Activated T-helper 2 cell treated with anti-CD3 and anti-CD28 coated beads, Interferon-gamma antibody, Interleukin-2, Interleukin-4, amounts not matched to agents 10 μg/mL and 5 μg/mL and 100 μg/mL, durations not matched to agents 14 hours and 24 hours and 36 hours (primary cell): Measurements from ENCODE around the gene GSC2. TPM values are rescaled to one million over a fixed set of nuclear protein-coding genes. Genes with fewer than 3 reads are reported as not detected.

Experiments
- DNase-seq: peaks from one replicate; pipeline ENCODE4 v3.0.0; 2021; ENCODE audit warnings: low spot score
- H3K27ac Mint-ChIP-seq: one replicate; pipeline ENCODE4 v1.8.0; 2021; ENCODE audit warnings: mixed read lengths
- H3K27me3 Mint-ChIP-seq: one replicate; pipeline ENCODE4 v1.8.0; 2021; ENCODE audit warnings: low read depth, mixed read lengths
- H3K36me3 Mint-ChIP-seq: one replicate; pipeline ENCODE4 v1.8.0; 2021; ENCODE audit warnings: low read depth, mixed read lengths
- H3K4me1 Mint-ChIP-seq: one replicate; pipeline ENCODE4 v1.8.0; 2021; ENCODE audit warnings: low read depth, mixed read lengths
- H3K4me3 Mint-ChIP-seq: one replicate; pipeline ENCODE4 v1.8.0; 2021; ENCODE audit warnings: low read depth, mild to moderate bottlenecking, moderate library complexity, mixed read lengths
- H3K9me3 Mint-ChIP-seq: one replicate; pipeline ENCODE4 v1.8.0; 2021; ENCODE audit warnings: mixed read lengths
- intact Hi-C: fragments of 100-400 bp; cut with micrococcal nuclease; formaldehyde crosslinking; loops from one replicate; pipeline ENCODE4 v1.15.1; 2023
- total RNA-seq: library from RNA; stranded (reverse); gene quantifications from 2 replicates; pipeline ENCODE4 v1.2.3, GENCODE V29; 2022

GSC2 gene
- total RNA-seq, 1 donor from 2014 or later = not detected

GRCh38 chr22:19110646-19111045 lies 39.4 kb downstream of the GSC2 start:
- Mint-ChIP-seq H3K27ac (no peak overlapping the region), H3K4me3 (no peak overlapping the region), H3K9me3 (no peaks in the 10 kb centered on the region), H3K4me1 (peaks cover 37% of the 10 kb centered on the region), H3K27me3 (no peaks in the 10 kb centered on the region), H3K36me3 (peaks cover 2% of the 10 kb centered on the region)
- intact Hi-C loops = no loop called here
- DNase-seq = no peak

GRCh38 chr22:19110064-19110458 lies 40.0 kb downstream of the GSC2 start:
- H3K36me3 Mint-ChIP-seq = peaks cover 2% of the 10 kb centered on the region
- H3K4me1 Mint-ChIP-seq = peaks cover 37% of the 10 kb centered on the region
- H3K9me3 Mint-ChIP-seq = no peaks in the 10 kb centered on the region
- intact Hi-C loops = no loop called here
- no peak for DNase-seq
- H3K27me3 Mint-ChIP-seq = no peaks in the 10 kb centered on the region
- H3K4me3 Mint-ChIP-seq = no peak overlapping the region
- no peak overlapping the region for H3K27ac Mint-ChIP-seq

- no peaks in the 10 kb centered on the region for H3K9me3 Mint-ChIP-seq
- peaks cover 33% of the 10 kb centered on the region for H3K4me1 Mint-ChIP-seq
- H3K4me3 Mint-ChIP-seq = peak overlapping the region; percentile 30
- peak; percentile 44 for DNase-seq
- intact Hi-C loops = no loop called here
- H3K27me3 Mint-ChIP-seq = no peaks in the 10 kb centered on the region
- H3K36me3 Mint-ChIP-seq = peaks cover 2% of the 10 kb centered on the region
- no peak overlapping the region for H3K27ac Mint-ChIP-seq
These were observed 40.7 kb downstream of the GSC2 start for GRCh38 chr22:19109198-19110063.

- Mint-ChIP-seq H3K36me3 (peaks cover 2% of the 10 kb centered on the region), H3K27ac (no peak overlapping the region), H3K9me3 (no peaks in the 10 kb centered on the region), H3K4me3 (no peak overlapping the region), H3K4me1 (peaks cover 33% of the 10 kb centered on the region), H3K27me3 (no peaks in the 10 kb centered on the region)
- intact Hi-C loops = no loop called here
- DNase-seq = no peak
These were observed 41.3 kb downstream of the GSC2 start for GRCh38 chr22:19108807-19109197.

GRCh38 chr22:19107730-19108074 lies 42.4 kb downstream of the GSC2 start:
- Mint-ChIP-seq H3K4me3 (no peak overlapping the region), H3K4me1 (peaks cover 33% of the 10 kb centered on the region), H3K9me3 (no peaks in the 10 kb centered on the region), H3K27ac (no peak overlapping the region), H3K36me3 (peaks cover 2% of the 10 kb centered on the region), H3K27me3 (no peaks in the 10 kb centered on the region)
- intact Hi-C loops = no loop called here
- no peak for DNase-seq

DNA sequence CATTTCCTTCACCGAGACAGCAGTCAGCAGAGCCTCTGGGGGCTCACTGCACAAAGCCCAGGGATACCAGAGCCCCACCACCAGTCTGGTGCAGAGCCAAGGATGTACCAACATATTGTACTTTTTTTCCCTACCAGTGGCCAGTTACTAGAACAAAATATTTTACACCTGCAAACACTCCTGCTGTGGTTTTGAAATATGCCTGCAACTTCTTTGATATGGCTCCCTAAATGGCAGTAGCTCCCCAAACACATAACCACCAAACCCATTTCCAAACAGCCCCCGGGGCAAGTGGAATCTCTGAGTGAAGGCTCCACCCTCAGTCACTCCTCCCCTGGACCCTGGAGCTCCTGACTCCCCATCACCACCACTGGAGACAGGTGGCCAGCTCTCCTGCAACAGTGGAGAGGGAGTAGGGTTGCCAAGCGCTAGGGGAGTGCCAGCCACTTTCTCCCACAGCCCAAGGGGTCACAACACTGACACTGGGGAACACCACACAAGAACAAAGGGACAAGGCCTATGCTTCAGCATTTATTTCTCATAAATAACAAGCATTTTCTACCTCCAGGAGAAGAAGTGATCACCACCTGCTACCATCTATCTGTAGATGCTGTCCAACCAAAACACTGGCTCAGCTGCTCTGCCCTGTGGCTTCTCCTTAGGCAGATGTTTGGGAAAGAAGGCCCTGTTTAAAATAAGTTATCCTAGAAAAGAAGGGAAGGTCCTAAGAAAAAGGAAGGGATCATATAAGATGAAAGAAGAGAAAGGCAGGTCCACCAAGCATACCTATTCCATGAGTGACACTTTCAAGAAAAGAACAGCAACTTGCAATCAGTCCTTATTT lies 43.0 kb downstream of the GSC2 start:
- H3K27me3 Mint-ChIP-seq = no peaks in the 10 kb centered on the region
- H3K9me3 Mint-ChIP-seq = no peaks in the 10 kb centered on the region
- H3K4me3 Mint-ChIP-seq = no peak overlapping the region
- H3K4me1 Mint-ChIP-seq = peaks cover 33% of the 10 kb centered on the region
- intact Hi-C loops = no loop called here
- peaks cover 2% of the 10 kb centered on the region for H3K36me3 Mint-ChIP-seq
- no peak overlapping the region for H3K27ac Mint-ChIP-seq
- DNase-seq = no peak

DNA sequence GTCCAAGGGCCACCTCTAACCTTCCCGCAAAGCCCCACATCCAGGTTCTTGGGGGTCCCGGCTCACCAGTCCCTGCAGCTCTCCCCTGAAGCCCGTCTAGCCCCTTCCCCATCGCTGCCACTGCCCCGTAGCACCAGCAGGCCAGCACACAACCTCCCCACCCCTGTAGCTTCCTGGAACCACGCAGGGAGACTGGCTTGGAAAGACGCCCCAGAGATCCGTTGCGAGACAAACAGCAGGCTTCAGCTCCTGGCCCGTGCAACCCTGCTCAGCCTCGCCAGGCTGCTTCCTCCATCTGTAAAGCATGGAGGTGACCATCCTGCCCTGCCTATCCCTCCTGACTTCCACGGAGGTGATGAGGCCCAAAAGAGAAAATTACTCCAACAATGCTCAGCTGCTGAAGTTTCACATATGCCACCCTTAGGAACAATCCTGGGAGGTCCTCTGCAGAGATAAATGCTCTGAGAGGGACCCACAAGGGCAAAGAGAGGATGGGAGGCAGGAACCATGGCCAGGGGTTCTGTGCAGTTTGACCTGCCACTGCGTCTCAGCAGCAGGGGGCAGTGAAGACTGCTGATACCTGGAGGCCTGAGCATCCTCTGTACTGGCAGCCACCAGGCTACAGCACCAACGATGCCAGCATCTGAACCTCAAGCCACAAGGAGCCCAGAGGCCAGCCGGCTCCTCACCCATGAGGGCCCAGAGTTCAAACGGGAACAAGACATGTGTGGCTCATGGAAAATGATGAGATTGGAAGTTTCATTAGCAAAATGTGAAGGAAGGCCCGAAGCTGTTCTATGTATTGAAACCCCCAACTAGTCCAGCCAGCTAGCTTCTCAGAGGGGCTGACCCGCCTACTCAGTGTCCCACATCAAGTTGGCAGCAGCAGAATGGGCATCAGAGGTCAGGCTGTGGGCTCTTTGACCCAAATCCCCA lies 44.0 kb downstream of the GSC2 start:
- Mint-ChIP-seq H3K4me1 (peaks cover 28% of the 10 kb centered on the region), H3K27me3 (no peaks in the 10 kb centered on the region), H3K36me3 (no peaks in the 10 kb centered on the region), H3K4me3 (no peak overlapping the region), H3K9me3 (no peaks in the 10 kb centered on the region), H3K27ac (no peak overlapping the region)
- intact Hi-C loops = no loop called here
- no peak for DNase-seq

- no peaks in the 10 kb centered on the region for H3K36me3 Mint-ChIP-seq
- no peak for DNase-seq
These were observed 44.6 kb downstream of the GSC2 start for GRCh38 chr22:19105456-19105855.

GRCh38 chr22:19103880-19104821 lies 45.9 kb downstream of the GSC2 start:
- peaks cover 13% of the 10 kb centered on the region for H3K4me1 Mint-ChIP-seq
- no peak overlapping the region for H3K27ac Mint-ChIP-seq
- no peaks in the 10 kb centered on the region for H3K36me3 Mint-ChIP-seq
- H3K9me3 Mint-ChIP-seq = no peaks in the 10 kb centered on the region
- intact Hi-C loops = no loop called here
- no peaks in the 10 kb centered on the region for H3K27me3 Mint-ChIP-seq
- no peak overlapping the region for H3K4me3 Mint-ChIP-seq
- DNase-seq = no peak

More at GRCh38 chr22:19105456-19105855, 44.6 kb downstream of the GSC2 start:
- intact Hi-C loops = no loop called here
- Mint-ChIP-seq H3K27me3 (no peaks in the 10 kb centered on the region), H3K4me3 (no peak overlapping the region), H3K4me1 (peaks cover 25% of the 10 kb centered on the region), H3K9me3 (no peaks in the 10 kb centered on the region), H3K27ac (no peak overlapping the region)

- no peaks in the 10 kb centered on the region for H3K27me3 Mint-ChIP-seq
- no peak for DNase-seq
- no peak overlapping the region for H3K4me3 Mint-ChIP-seq
- H3K4me1 Mint-ChIP-seq = no peaks in the 10 kb centered on the region
- intact Hi-C loops = no loop called here
- H3K36me3 Mint-ChIP-seq = no peaks in the 10 kb centered on the region
- no peak overlapping the region for H3K27ac Mint-ChIP-seq
- no peaks in the 10 kb centered on the region for H3K9me3 Mint-ChIP-seq
These were observed 51.9 kb downstream of the GSC2 start for GRCh38 chr22:19098157-19098556.

- DNase-seq = no peak
- Mint-ChIP-seq H3K27ac (no peak overlapping the region), H3K27me3 (no peaks in the 10 kb centered on the region), H3K9me3 (no peaks in the 10 kb centered on the region), H3K36me3 (no peaks in the 10 kb centered on the region), H3K4me1 (no peaks in the 10 kb centered on the region), H3K4me3 (no peak overlapping the region)
- intact Hi-C loops = no loop called here
These were observed 52.6 kb downstream of the GSC2 start for GRCh38 chr22:19097518-19097917.
